GM12878 (cell line): Measurements from ENCODE around the gene GDF15. TPM values are rescaled to one million over a fixed set of nuclear protein-coding genes. Genes with fewer than 3 reads are reported as not detected.

Experiments used
- ATAC-seq: fragments of 200-7000 bp; cut with Tn5 transposase; 3 replicates; pipeline ENCODE4 v1.9.1; 2020; ENCODE audit warnings: mild to moderate bottlenecking, moderate library complexity
- BruUV-seq: library from RNA; stranded (reverse); fragments of 400-500 nt; replicated peaks from 2 replicates; lab custom pipeline; 2021; lab: Mats Ljungman, UMichigan
- CTCF ChIA-PET: fragments of 300-600 bp; sonication (Branson Sonifier 250); formaldehyde crosslinking; extraction: SDS; loops from one replicate; lab custom pipeline; 2021; ENCODE audit warnings: inconsistent platforms; lab: Yijun Ruan, JAX
- POLR2A ChIA-PET: fragments of 350-600 bp; formaldehyde crosslinking; extraction: SDS; loops from one replicate; lab custom pipeline; 2021; ENCODE audit warnings: inconsistent platforms; lab: Charles Lee
- RAD21 ChIA-PET: fragments of 300-600 bp; sonication (Branson Sonifier 250); formaldehyde crosslinking; loops from one replicate; lab custom pipeline; 2023; ENCODE audit warnings: antibody characterized with exemption; ENCODE audit not compliant: unreplicated experiment; lab: Charles Lee
- SMC1A ChIA-PET: fragments of 300-600 bp; sonication (Branson Sonifier 250); formaldehyde crosslinking; loops from one replicate; lab custom pipeline; 2023; ENCODE audit not compliant: unreplicated experiment, uncharacterized antibody; lab: Charles Lee
- DNase-seq: peaks from one replicate; pipeline ENCODE4 v3.0.0-alpha.2; 2011; ENCODE audit warnings: low read depth, low spot score
- FAIRE-seq: peaks from 3 replicates; lab custom pipeline; 2011; peaks lifted over from hg19 to GRCh38; lab: Jason Lieb, UNC
- H2AFZ ChIP-seq: 2 replicates; pipeline ENCODE4 v1.6.0; 2011; ENCODE audit warnings: low read depth, low read length, control low read depth; ENCODE audit not compliant: control insufficient read depth
- H3K27ac ChIP-seq: 2 replicates; pipeline ENCODE4 v1.5.1; 2011; ENCODE audit warnings: control low read depth; ENCODE audit not compliant: control insufficient read depth, insufficient read depth
- H3K27me3 ChIP-seq, 2 experiments: replicated peaks in 1 of 2; 2 replicates each; pipeline versions ENCODE4 v1.6.0 to v1.6.1; 2011; ENCODE audit warnings: low read length in 1 of 2; ENCODE audit not compliant: control insufficient read depth in 2 of 2, insufficient read depth in 2 of 2
- H3K36me3 ChIP-seq, 2 experiments: 2 replicates each; pipeline ENCODE4 v1.5.1; 2011; ENCODE audit warnings: low read length in 1 of 2; ENCODE audit not compliant: control insufficient read depth in 2 of 2, insufficient read depth in 2 of 2
- H3K4me1 ChIP-seq: 2 replicates; pipeline ENCODE4 v1.6.1; 2011; ENCODE audit warnings: mild to moderate bottlenecking, low read length, moderate library complexity, mixed read lengths; ENCODE audit not compliant: control insufficient read depth, insufficient read depth
- H3K4me2 ChIP-seq: 2 replicates; pipeline ENCODE4 v1.6.0; 2011; ENCODE audit warnings: control low read depth; ENCODE audit not compliant: control insufficient read depth, insufficient read depth
- H3K4me3 ChIP-seq: fragments of 200-600 bp; sonication (generic); 2 replicates; pipeline ENCODE4 v1.5.1; 2016
- H3K79me2 ChIP-seq: 2 replicates; pipeline ENCODE4 v1.6.0; 2011; ENCODE audit warnings: low read length; ENCODE audit not compliant: control insufficient read depth, insufficient read depth
- H3K9ac ChIP-seq: 2 replicates; pipeline ENCODE4 v1.8.0; 2011; ENCODE audit warnings: low read length, control low read depth, mixed read lengths; ENCODE audit not compliant: control insufficient read depth, insufficient read depth
- H3K9me3 ChIP-seq: replicated peaks from 3 replicates; pipeline ENCODE4 v1.5.1; 2011; ENCODE audit warnings: mild to moderate bottlenecking, low read length; ENCODE audit not compliant: control insufficient read depth, insufficient read depth
- H4K20me1 ChIP-seq: 2 replicates; pipeline ENCODE4 v1.6.0; 2011; ENCODE audit not compliant: control insufficient read depth, insufficient read depth
- ASH2L ChIP-seq: fragments of 300-600, 200-600 bp; sonication (generic); IDR thresholded peaks from 2 replicates; pipeline ENCODE4 v1.6.1; 2017; ENCODE audit warnings: low read depth, mild to moderate bottlenecking, borderline replicate concordance
- ATF2 ChIP-seq: IDR thresholded peaks from 2 replicates; pipeline ENCODE4 v1.6.1; 2012; ENCODE audit warnings: low read length, inconsistent platforms
- BHLHE40 ChIP-seq, 2 experiments: fragments of 450-650 bp in 1 of 2; IDR thresholded peaks; 2 replicates each; pipeline ENCODE4 v1.6.1; 2011 to 2017; ENCODE audit warnings: low read depth in 2 of 2, borderline replicate concordance in 1 of 2, improper control_type of control experiment in 1 of 2, low read length in 1 of 2, mild to moderate bottlenecking in 1 of 2
- CEBPB ChIP-seq, 2 experiments: fragments of 150-350 bp in 1 of 2; IDR thresholded peaks; 2 replicates each; pipeline ENCODE4 v1.6.1; 2012 to 2014; ENCODE audit warnings: low read depth in 2 of 2, low read length in 2 of 2, borderline replicate concordance in 1 of 2, inconsistent platforms in 1 of 2
- CHD1 ChIP-seq: IDR thresholded peaks from 2 replicates; pipeline ENCODE4 v1.6.1; 2012; ENCODE audit warnings: low read depth, low read length, improper control_type of control experiment
- E2F4 ChIP-seq: IDR thresholded peaks from 2 replicates; pipeline ENCODE4 v1.6.1; 2012; ENCODE audit warnings: low read depth, low read length, improper control_type of control experiment
- ETV6 ChIP-seq, 2 experiments: fragments of 450-650 bp in 1 of 2; IDR thresholded peaks in 1 of 2; conservative IDR thresholded peaks in 1 of 2; 2 replicates each; pipeline ENCODE4 v1.6.1; 2014; ENCODE audit warnings: antibody characterized with exemption in 1 of 2, borderline replicate concordance in 1 of 2, low read depth in 1 of 2, mild to moderate bottlenecking in 1 of 2, moderate library complexity in 1 of 2
- NFYA ChIP-seq: IDR thresholded peaks from 2 replicates; pipeline ENCODE4 v1.6.1; 2011; ENCODE audit warnings: low read depth, mild to moderate bottlenecking, low read length, improper control_type of control experiment, borderline replicate concordance
- PAX5 ChIP-seq: IDR thresholded peaks from 2 replicates; pipeline ENCODE4 v1.6.1; 2011; ENCODE audit warnings: low read depth, low read length, borderline replicate concordance
- PML ChIP-seq: IDR thresholded peaks from 2 replicates; pipeline ENCODE4 v1.6.1; 2012; ENCODE audit warnings: low read length, inconsistent platforms
- POLR2A ChIP-seq: IDR thresholded peaks from 2 replicates; pipeline ENCODE4 v1.6.1; 2011; ENCODE audit warnings: low read depth, mild to moderate bottlenecking, low read length
- RFX5 ChIP-seq: IDR thresholded peaks from 2 replicates; pipeline ENCODE4 v1.6.1; 2011; ENCODE audit warnings: low read depth, low read length, improper control_type of control experiment
- TCF12 ChIP-seq: IDR thresholded peaks from 2 replicates; pipeline ENCODE4 v1.6.1; 2011; ENCODE audit warnings: low read depth, mild to moderate bottlenecking, low read length
- YBX1 ChIP-seq: fragments of 450-650 bp; IDR thresholded peaks from 2 replicates; pipeline ENCODE4 v1.6.1; 2016; ENCODE audit warnings: antibody characterized with exemption
- ZBTB40 ChIP-seq: fragments of 450-650 bp; IDR thresholded peaks from 2 replicates; pipeline ENCODE4 v1.6.1; 2016; ENCODE audit warnings: mild to moderate bottlenecking, moderate library complexity, borderline replicate concordance
- ZSCAN29 ChIP-seq: fragments of 450-650 bp; IDR thresholded peaks from 2 replicates; pipeline ENCODE4 v1.6.1; 2017; ENCODE audit warnings: mild to moderate bottlenecking, moderate library complexity
- WGBS: methylation state at CpG from one replicate; pipeline ENCODE4 v1.1.6; 2016; ENCODE audit warnings: low lambda C conversion rate; ENCODE audit not compliant: insufficient replicate concordance, insufficient coverage; ENCODE audit errors: missing lambda C conversion rate; 5-methylcytosine and 5-hydroxymethylcytosine counted together
- in situ Hi-C: fragments of 300-500 bp; cut with MboI; formaldehyde crosslinking; loops from 9 replicates; pipeline ENCODE4 v1.14.3; 2018; ENCODE audit warnings: mixed read lengths
- intact Hi-C: fragments of 100-400 bp; cut with micrococcal nuclease; formaldehyde crosslinking; loops from one replicate; pipeline ENCODE4 v1.14.2; 2022; ENCODE audit not compliant: unreplicated experiment
- polyA plus RNA-seq, 11 experiments: library from polyadenylated mRNA; depleted of rRNA in 4 of 11; unstranded in 6 of 11; stranded (reverse) in 5 of 11; fragments of >200 nt; fragmentation: Nextera tagmentation in 4 of 11; fragmentation: Illumina TruSeq in 1 of 11; extraction: Ambion mirVana in 4 of 11; extraction: Trizol in 1 of 11; gene quantifications; 1 replicate in 1 of 11; 2 replicates in 10 of 11; pipeline versions ENCODE4 v1.2.1 to v1.2.3, GENCODE V29; 2011 to 2016; ENCODE audit warnings: inconsistent platforms in 2 of 11, missing spikeins in 2 of 11, low read depth in 1 of 11
- total RNA-seq, 4 experiments: library from RNA; depleted of rRNA in 3 of 4; stranded (reverse); fragments of >200 nt in 3 of 4; fragmentation: Illumina TruSeq in 1 of 4; extraction: Trizol in 1 of 4; gene quantifications; 2 replicates each; pipeline versions ENCODE4 v1.2.1 to v1.2.3, GENCODE V29; 2013 to 2021

GDF15 gene
- total and polyA plus RNA-seq, 10 of the 15 experiments (the other 5 are each of a cell fraction or from before 2014, with no cell fraction given): 0.11 to 3.6 (median 1.6) TPM; not detected in 1

GRCh38 chr19:18388100-18388959 is 2.4 kb downstream of the GDF15 start:
- peak overlapping the region; percentile 87 for H3K4me2 ChIP-seq
- intact Hi-C loops: loop anchor here (1.0 kb wide), 1 partner anchor 20 kb away; no protein-coding TSS in a partner anchor
- peak overlapping the region; percentile 50; the same call in 1 of the 2 replicates for H3K4me3 ChIP-seq
- 7% methylated on average over 86 of the region's 86 CpGs for WGBS
- ChIA-PET SMC1A (interaction anchor here (0.8 to 4.7 kb wide), 17 partner anchors 9 to 65 kb away, joined by 3 to 60 read pairs (median 4); partner anchors contain the start of genes LRRC25 and SSBP4), POLR2A (interaction anchor here (0.5 to 2.5 kb wide), 8 partner anchors 9 to 120 kb away, joined by 3 to 15 read pairs (median 4); partner anchors contain the start of genes JUND and LRRC25), RAD21 (interaction anchor here (0.6 to 5.5 kb wide), 12 partner anchors 11 to 240 kb away, joined by 3 to 63 read pairs (median 4); partner anchors contain the start of genes LSM4 and SSBP4), CTCF (interaction anchor here (0.7 to 9.4 kb wide), 30 partner anchors 8 to 531 kb away, joined by 3 to 144 read pairs (median 4); partner anchors contain the start of genes COPE, DDX49, LRRC25 and SSBP4)
- FAIRE-seq: no peak
- peak overlapping the region; percentile 35; the same call in 1 of the 2 replicates for H3K9ac ChIP-seq
- H4K20me1 ChIP-seq: no peaks in the 10 kb centered on the region
- peak; percentile 60 for DNase-seq
- H3K27ac ChIP-seq: no peak overlapping the region
- peak overlapping the region; percentile 71 for H2AFZ ChIP-seq
- H3K27me3 ChIP-seq: peaks cover 0 to 3% of the 10 kb centered on the region in 2 experiments; a peak in 3 of 4 replicates
- BruUV-seq: no TSS peak
- no peaks in the 10 kb centered on the region for H3K79me2 ChIP-seq
- in situ Hi-C loops: no loop called here
- H3K9me3 ChIP-seq: no peaks in the 10 kb centered on the region; the same call in 2 of the 3 replicates
- H3K36me3 ChIP-seq: no peaks in the 10 kb centered on the region
- ATAC-seq: peak; percentile 94
- peaks cover 16% of the 10 kb centered on the region for H3K4me1 ChIP-seq
- peak; percentile 95 for TF ChIP-seq TCF12
- TF ChIP-seq ETV6 (conservative IDR thresholded peaks at IDR 0.05 in 1 of 2, IDR thresholded peaks at IDR 0.05 in 1 of 2; ENCODE audit: borderline replicate concordance in 1 of 2, low read depth in 1 of 2): no peak
- no peak for TF ChIP-seq PML
- peak; percentile 73 for TF ChIP-seq POLR2A
- TF ChIP-seq NFYA: no peak
- peak; percentile 73 to 91; a peak in 3 of 4 replicates for TF ChIP-seq BHLHE40 (IDR thresholded peaks at IDR 0.05; ENCODE audit: borderline replicate concordance in 1 of 2, low read depth in 2 of 2, low read length in 1 of 2)
- no peak for TF ChIP-seq CEBPB (IDR thresholded peaks at IDR 0.05; ENCODE audit: borderline replicate concordance in 1 of 2, low read depth in 2 of 2, low read length in 2 of 2)
- no peak for TF ChIP-seq RFX5
- no peak for TF ChIP-seq YBX1
- no peak for TF ChIP-seq CHD1
- no peak for TF ChIP-seq ASH2L
- no peak for TF ChIP-seq ZBTB40
- TF ChIP-seq E2F4: no peak
- peak; percentile 65; the same call in 1 of the 2 replicates for TF ChIP-seq PAX5
- no peak for TF ChIP-seq ZSCAN29
- no peak for TF ChIP-seq ATF2
